ENCODE measurements around the gene KIAA1217. TPM values are rescaled to one million over a fixed set of nuclear protein-coding genes. Genes with fewer than 3 reads are reported as not detected.

KIAA1217 gene
- polyA plus RNA-seq, 1 donor from 2014 or later: 0.22 TPM

GRCh38 chr10:24440817-24441797, 232.2 kb downstream of the KIAA1217 start:
- H3K9me2 ChIP-seq (ENCODE audit: insufficient read depth, low read length): no peaks in the 10 kb centered on the region
- H4K20me1 ChIP-seq (ENCODE audit: insufficient read depth): no peaks in the 10 kb centered on the region
- H3F3A ChIP-seq (ENCODE audit: insufficient read depth, low read length, poor library complexity, severe bottlenecking): no peaks in the 10 kb centered on the region
- no peak for TF ChIP-seq SMC3 (conservative IDR thresholded peaks at IDR 0.05; ENCODE audit: poor library complexity)
- TF ChIP-seq, protein P1, sequence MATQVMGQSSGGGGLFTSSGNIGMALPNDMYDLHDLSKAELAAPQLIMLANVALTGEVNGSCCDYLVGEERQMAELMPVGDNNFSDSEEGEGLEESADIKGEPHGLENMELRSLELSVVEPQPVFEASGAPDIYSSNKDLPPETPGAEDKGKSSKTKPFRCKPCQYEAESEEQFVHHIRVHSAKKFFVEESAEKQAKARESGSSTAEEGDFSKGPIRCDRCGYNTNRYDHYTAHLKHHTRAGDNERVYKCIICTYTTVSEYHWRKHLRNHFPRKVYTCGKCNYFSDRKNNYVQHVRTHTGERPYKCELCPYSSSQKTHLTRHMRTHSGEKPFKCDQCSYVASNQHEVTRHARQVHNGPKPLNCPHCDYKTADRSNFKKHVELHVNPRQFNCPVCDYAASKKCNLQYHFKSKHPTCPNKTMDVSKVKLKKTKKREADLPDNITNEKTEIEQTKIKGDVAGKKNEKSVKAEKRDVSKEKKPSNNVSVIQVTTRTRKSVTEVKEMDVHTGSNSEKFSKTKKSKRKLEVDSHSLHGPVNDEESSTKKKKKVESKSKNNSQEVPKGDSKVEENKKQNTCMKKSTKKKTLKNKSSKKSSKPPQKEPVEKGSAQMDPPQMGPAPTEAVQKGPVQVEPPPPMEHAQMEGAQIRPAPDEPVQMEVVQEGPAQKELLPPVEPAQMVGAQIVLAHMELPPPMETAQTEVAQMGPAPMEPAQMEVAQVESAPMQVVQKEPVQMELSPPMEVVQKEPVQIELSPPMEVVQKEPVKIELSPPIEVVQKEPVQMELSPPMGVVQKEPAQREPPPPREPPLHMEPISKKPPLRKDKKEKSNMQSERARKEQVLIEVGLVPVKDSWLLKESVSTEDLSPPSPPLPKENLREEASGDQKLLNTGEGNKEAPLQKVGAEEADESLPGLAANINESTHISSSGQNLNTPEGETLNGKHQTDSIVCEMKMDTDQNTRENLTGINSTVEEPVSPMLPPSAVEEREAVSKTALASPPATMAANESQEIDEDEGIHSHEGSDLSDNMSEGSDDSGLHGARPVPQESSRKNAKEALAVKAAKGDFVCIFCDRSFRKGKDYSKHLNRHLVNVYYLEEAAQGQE (IDR thresholded peaks at IDR 0.05; ENCODE audit: borderline replicate concordance): no peak
- TF ChIP-seq TAF1 (IDR thresholded peaks at IDR 0.05; ENCODE audit: low read depth): no peak
- TF ChIP-seq EZH2 (IDR thresholded peaks at IDR 0.05; ENCODE audit: borderline replicate concordance, insufficient read depth, low read length, poor library complexity, severe bottlenecking): no peak
- no peak for TF ChIP-seq MXI1 (conservative IDR thresholded peaks at IDR 0.05; ENCODE audit: poor library complexity, severe bottlenecking)
- no peak for TF ChIP-seq EP300 (conservative IDR thresholded peaks at IDR 0.05; ENCODE audit: poor library complexity, severe bottlenecking)
- no peak for TF ChIP-seq RAD21 (conservative IDR thresholded peaks at IDR 0.05)
- TF ChIP-seq, protein P2, sequence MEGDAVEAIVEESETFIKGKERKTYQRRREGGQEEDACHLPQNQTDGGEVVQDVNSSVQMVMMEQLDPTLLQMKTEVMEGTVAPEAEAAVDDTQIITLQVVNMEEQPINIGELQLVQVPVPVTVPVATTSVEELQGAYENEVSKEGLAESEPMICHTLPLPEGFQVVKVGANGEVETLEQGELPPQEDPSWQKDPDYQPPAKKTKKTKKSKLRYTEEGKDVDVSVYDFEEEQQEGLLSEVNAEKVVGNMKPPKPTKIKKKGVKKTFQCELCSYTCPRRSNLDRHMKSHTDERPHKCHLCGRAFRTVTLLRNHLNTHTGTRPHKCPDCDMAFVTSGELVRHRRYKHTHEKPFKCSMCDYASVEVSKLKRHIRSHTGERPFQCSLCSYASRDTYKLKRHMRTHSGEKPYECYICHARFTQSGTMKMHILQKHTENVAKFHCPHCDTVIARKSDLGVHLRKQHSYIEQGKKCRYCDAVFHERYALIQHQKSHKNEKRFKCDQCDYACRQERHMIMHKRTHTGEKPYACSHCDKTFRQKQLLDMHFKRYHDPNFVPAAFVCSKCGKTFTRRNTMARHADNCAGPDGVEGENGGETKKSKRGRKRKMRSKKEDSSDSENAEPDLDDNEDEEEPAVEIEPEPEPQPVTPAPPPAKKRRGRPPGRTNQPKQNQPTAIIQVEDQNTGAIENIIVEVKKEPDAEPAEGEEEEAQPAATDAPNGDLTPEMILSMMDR (IDR thresholded peaks at IDR 0.05; ENCODE audit: poor library complexity, severe bottlenecking): no peak
- TF ChIP-seq POLR2AphosphoS5 (IDR thresholded peaks at IDR 0.05): no peak
- H3K27me3 ChIP-seq (ENCODE audit: insufficient read depth, low read depth, low read length): no peaks in the 10 kb centered on the region
- no peak overlapping the region for H3K27ac ChIP-seq (ENCODE audit: low read length)
- no peak overlapping the region for H3K9ac ChIP-seq (ENCODE audit: low read length)
- no peaks in the 10 kb centered on the region for H3K36me3 ChIP-seq (ENCODE audit: insufficient read depth, low read length)
- no peak overlapping the region for H3K4me2 ChIP-seq (ENCODE audit: low read length)
- H2AFZ ChIP-seq (ENCODE audit: low read depth, low read length): no peak overlapping the region
- no peaks in the 10 kb centered on the region for H3K79me2 ChIP-seq (replicated peaks; ENCODE audit: insufficient read depth, low read length)
- no peak overlapping the region for H3K4me3 ChIP-seq (ENCODE audit: low read length)
- no peaks in the 10 kb centered on the region for H3K9me3 ChIP-seq (ENCODE audit: low read length)

GRCh38 chr10:24442234-24442633, 233.3 kb downstream of the KIAA1217 start:
- Histone ChIP-seq H2AFZ (ENCODE audit: low read depth, low read length) (no peak overlapping the region), H3K27me3 (ENCODE audit: insufficient read depth, low read depth, low read length) (no peaks in the 10 kb centered on the region), H3K27ac (ENCODE audit: low read length) (no peak overlapping the region), H3K9me3 (ENCODE audit: low read length) (no peaks in the 10 kb centered on the region), H3K9ac (ENCODE audit: low read length) (no peak overlapping the region), H3K4me2 (ENCODE audit: low read length) (no peak overlapping the region), H3K9me2 (ENCODE audit: insufficient read depth, low read length) (no peaks in the 10 kb centered on the region), H3K4me3 (ENCODE audit: low read length) (no peak overlapping the region), H3F3A (ENCODE audit: insufficient read depth, low read length, poor library complexity, severe bottlenecking) (no peaks in the 10 kb centered on the region), H3K79me2 (replicated peaks; ENCODE audit: insufficient read depth, low read length) (no peaks in the 10 kb centered on the region), H4K20me1 (ENCODE audit: insufficient read depth) (no peaks in the 10 kb centered on the region), H3K36me3 (ENCODE audit: insufficient read depth, low read length) (no peaks in the 10 kb centered on the region)
- TF ChIP-seq POLR2AphosphoS5 (IDR thresholded peaks at IDR 0.05): no peak
- TF ChIP-seq SMC3 (conservative IDR thresholded peaks at IDR 0.05; ENCODE audit: poor library complexity): no peak
- no peak for TF ChIP-seq MXI1 (conservative IDR thresholded peaks at IDR 0.05; ENCODE audit: poor library complexity, severe bottlenecking)
- no peak for TF ChIP-seq RAD21 (conservative IDR thresholded peaks at IDR 0.05)
- TF ChIP-seq, protein P1 (IDR thresholded peaks at IDR 0.05; ENCODE audit: borderline replicate concordance): no peak
- no peak for TF ChIP-seq EZH2 (IDR thresholded peaks at IDR 0.05; ENCODE audit: borderline replicate concordance, insufficient read depth, low read length, poor library complexity, severe bottlenecking)
- no peak for TF ChIP-seq TAF1 (IDR thresholded peaks at IDR 0.05; ENCODE audit: low read depth)
- TF ChIP-seq EP300 (conservative IDR thresholded peaks at IDR 0.05; ENCODE audit: poor library complexity, severe bottlenecking): no peak
- TF ChIP-seq, protein P2 (IDR thresholded peaks at IDR 0.05; ENCODE audit: poor library complexity, severe bottlenecking): no peak
